MCF 10A (cell line): Measurements from ENCODE around the gene FAM204A. TPM values are rescaled to one million over a fixed set of nuclear protein-coding genes. Genes with fewer than 3 reads are reported as not detected.

Experiments
- BruUV-seq: library from RNA; stranded (reverse); fragments of 400-500 nt; replicated peaks from 2 replicates; lab custom pipeline; 2021; lab: Mats Ljungman, UMichigan
- CTCF ChIA-PET: fragments of 300-600 bp; sonication (Branson Sonifier 250); formaldehyde crosslinking; extraction: SDS; loops from one replicate; lab custom pipeline; 2021; ENCODE audit warnings: antibody characterized with exemption, inconsistent platforms; lab: Yijun Ruan, JAX
- POLR2A ChIA-PET: fragments of 300-600, 350-650 bp; sonication (Branson Sonifier 250); formaldehyde crosslinking; extraction: SDS; loops from one replicate; lab custom pipeline; 2020; ENCODE audit warnings: antibody characterized with exemption, inconsistent platforms; lab: Yijun Ruan, JAX
- DNase-seq: peaks from one replicate; pipeline ENCODE4 v3.0.0-alpha.2; 2018; ENCODE audit not compliant: unreplicated experiment
- H3K27ac Mint-ChIP-seq: one replicate; pipeline ENCODE4 v1.8.0; 2022; ENCODE audit warnings: mild to moderate bottlenecking, low read depth, mixed read lengths; ENCODE audit not compliant: unreplicated experiment
- H3K27me3 Mint-ChIP-seq: one replicate; pipeline ENCODE4 v1.8.0; 2022; ENCODE audit warnings: mixed read lengths; ENCODE audit not compliant: insufficient read depth, unreplicated experiment
- H3K36me3 Mint-ChIP-seq: one replicate; pipeline ENCODE4 v1.8.0; 2022; ENCODE audit warnings: mild to moderate bottlenecking, moderate library complexity, mixed read lengths; ENCODE audit not compliant: insufficient read depth, unreplicated experiment
- H3K4me1 Mint-ChIP-seq: one replicate; pipeline ENCODE4 v1.8.0; 2022; ENCODE audit warnings: mixed read lengths; ENCODE audit not compliant: insufficient read depth, unreplicated experiment
- H3K4me3 Mint-ChIP-seq: one replicate; pipeline ENCODE4 v1.8.0; 2022; ENCODE audit warnings: mild to moderate bottlenecking, moderate library complexity, mixed read lengths; ENCODE audit not compliant: unreplicated experiment
- H3K9me3 Mint-ChIP-seq: one replicate; pipeline ENCODE4 v1.8.0; 2022; ENCODE audit warnings: mixed read lengths; ENCODE audit not compliant: unreplicated experiment
- intact Hi-C: fragments of 100-400 bp; cut with micrococcal nuclease; formaldehyde crosslinking; loops from 2 replicates; pipeline ENCODE4 v1.14.1; 2022
- total RNA-seq: library from RNA; stranded (reverse); gene quantifications from 2 replicates; pipeline ENCODE4 v1.2.3, GENCODE V29; 2022
- TF ChIP-seq, protein P1 (sequence below): fragments of 200-600 bp; IDR thresholded peaks from one replicate; pipeline ENCODE4 v1.8.0; 2022; ENCODE audit warnings: antibody characterized with exemption, mild to moderate bottlenecking; ENCODE audit not compliant: unreplicated experiment

FAM204A gene
- total RNA-seq, 1 experiment from 2014 or later, result 103 TPM

DNA sequence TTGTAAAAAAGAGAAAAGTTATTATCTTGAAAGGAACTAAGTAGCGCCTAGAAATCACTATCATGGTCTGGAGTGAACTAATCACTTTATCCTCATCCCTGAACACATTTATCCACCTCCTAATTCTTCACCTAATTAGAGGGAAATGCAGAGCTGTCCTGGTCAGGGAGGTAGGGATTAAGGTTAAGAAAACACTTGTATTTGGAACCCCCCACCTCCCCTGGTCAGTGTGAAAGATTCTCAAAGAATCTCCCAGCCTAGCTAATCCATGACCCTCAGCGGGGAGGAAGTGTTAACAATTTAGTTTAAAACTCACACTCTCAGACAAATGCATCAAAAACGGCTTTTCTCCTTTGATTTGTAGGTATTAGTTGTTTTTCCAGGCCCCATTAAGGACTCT lies 83.8 kb downstream of the FAM204A start:
- intact Hi-C loops, result loop anchor here (5.0 kb wide), 1 partner anchor 826 kb away; no protein-coding TSS in a partner anchor

DNA sequence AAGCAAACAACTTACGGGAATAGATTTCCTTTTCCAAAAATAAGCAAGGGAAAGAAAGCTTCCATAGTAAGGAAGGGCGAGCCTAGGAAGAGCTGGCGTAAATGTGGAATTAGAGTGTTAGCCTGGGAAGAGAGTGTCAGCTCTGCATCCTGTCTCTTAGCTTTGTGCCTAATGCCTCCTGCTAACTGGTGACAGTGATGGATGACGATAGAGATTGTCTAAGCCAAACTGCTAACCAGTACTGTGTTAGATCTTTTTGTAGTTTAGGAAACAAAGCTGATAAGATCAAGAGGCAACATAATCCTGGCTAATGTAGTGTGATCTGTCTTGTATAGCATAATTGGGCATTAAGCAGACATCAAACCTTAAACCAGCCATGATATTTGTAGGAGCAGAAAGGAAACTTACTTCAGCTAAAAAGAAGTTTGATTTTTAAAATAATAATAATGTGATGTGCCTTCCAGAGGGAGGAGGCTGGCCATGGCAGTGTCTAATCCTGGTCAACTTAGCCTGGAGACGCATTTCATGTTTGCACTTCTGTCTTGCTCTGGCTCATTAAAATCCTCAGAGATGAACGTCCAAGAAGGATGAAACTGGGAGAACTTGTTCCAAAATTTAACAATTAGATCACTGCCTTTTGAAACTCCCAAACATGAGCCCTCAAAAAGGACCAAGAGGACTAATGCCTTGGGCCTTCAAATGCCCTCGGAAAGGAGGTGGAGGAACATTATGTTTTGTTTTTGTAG lies 85.1 kb downstream of the FAM204A start:
- DNase-seq, result no peak
- BruUV-seq, result no TSS peak
- Mint-ChIP-seq H3K36me3 (no peaks in the 10 kb centered on the region), H3K27me3 (no peaks in the 10 kb centered on the region), H3K4me1 (no peaks in the 10 kb centered on the region), H3K4me3 (no peak overlapping the region), H3K9me3 (no peaks in the 10 kb centered on the region), H3K27ac (no peak overlapping the region)
- intact Hi-C loops, result loop anchor here (5.0 kb wide), 1 partner anchor 825 kb away; no protein-coding TSS in a partner anchor
- ChIA-PET CTCF (interaction anchor here (0.5 to 2.2 kb wide), 2 partner anchors 13 to 17 kb away, joined by 3 to 7 read pairs; no protein-coding TSS in a partner anchor), POLR2A (interaction anchor here (1.4 kb wide), 1 partner anchor 819 kb away, joined by 4 read pairs; no protein-coding TSS in a partner anchor)
- TF ChIP-seq, protein P1, sequence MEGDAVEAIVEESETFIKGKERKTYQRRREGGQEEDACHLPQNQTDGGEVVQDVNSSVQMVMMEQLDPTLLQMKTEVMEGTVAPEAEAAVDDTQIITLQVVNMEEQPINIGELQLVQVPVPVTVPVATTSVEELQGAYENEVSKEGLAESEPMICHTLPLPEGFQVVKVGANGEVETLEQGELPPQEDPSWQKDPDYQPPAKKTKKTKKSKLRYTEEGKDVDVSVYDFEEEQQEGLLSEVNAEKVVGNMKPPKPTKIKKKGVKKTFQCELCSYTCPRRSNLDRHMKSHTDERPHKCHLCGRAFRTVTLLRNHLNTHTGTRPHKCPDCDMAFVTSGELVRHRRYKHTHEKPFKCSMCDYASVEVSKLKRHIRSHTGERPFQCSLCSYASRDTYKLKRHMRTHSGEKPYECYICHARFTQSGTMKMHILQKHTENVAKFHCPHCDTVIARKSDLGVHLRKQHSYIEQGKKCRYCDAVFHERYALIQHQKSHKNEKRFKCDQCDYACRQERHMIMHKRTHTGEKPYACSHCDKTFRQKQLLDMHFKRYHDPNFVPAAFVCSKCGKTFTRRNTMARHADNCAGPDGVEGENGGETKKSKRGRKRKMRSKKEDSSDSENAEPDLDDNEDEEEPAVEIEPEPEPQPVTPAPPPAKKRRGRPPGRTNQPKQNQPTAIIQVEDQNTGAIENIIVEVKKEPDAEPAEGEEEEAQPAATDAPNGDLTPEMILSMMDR, result no peak

More for the DNA sequence above, 83.8 kb downstream of the FAM204A start:
- CTCF ChIA-PET, result interaction anchor here (0.5 to 3.1 kb wide), 11 partner anchors 8 to 763 kb away, joined by 3 to 19 read pairs (median 6); no protein-coding TSS in a partner anchor
- BruUV-seq, result no TSS peak
- Mint-ChIP-seq H3K27me3 (peaks cover 7% of the 10 kb centered on the region), H3K4me1 (no peaks in the 10 kb centered on the region), H3K36me3 (no peaks in the 10 kb centered on the region), H3K4me3 (no peak overlapping the region), H3K9me3 (no peaks in the 10 kb centered on the region), H3K27ac (no peak overlapping the region)
- POLR2A ChIA-PET, result interaction anchor here (0.7 kb wide), 1 partner anchor 21 kb away, joined by 3 read pairs; no protein-coding TSS in a partner anchor
- TF ChIP-seq, protein P1, result no peak
- no peak for DNase-seq

DNA sequence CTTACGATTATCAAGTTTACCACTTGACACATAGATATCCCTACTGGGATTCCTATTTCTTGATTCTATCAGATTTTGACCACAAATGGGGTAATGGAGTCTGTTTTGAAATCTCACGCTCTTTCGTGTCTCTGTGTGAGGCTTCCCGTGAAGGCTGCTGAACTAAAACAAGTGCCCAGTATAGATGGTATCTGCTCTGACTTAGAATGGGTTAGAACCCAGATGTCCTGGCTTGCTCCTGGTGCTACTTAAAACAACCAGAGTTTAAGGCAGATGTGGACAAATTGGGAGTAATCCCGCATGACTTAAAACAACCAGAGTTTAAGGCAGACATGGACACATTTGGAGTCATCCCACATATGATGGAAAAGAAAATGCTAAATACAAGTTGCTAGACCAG lies 85.9 kb downstream of the FAM204A start:
- no peak overlapping the region for H3K4me3 Mint-ChIP-seq
- H3K4me1 Mint-ChIP-seq, result no peaks in the 10 kb centered on the region
- no peaks in the 10 kb centered on the region for H3K9me3 Mint-ChIP-seq
- POLR2A ChIA-PET, result no interaction called here
- no peaks in the 10 kb centered on the region for H3K27me3 Mint-ChIP-seq
- no peak for DNase-seq
- intact Hi-C loops, result loop anchor here (5.0 kb wide), 1 partner anchor 824 kb away; no protein-coding TSS in a partner anchor
- TF ChIP-seq, protein P1, result no peak
- no TSS peak for BruUV-seq
- H3K36me3 Mint-ChIP-seq, result no peaks in the 10 kb centered on the region
- H3K27ac Mint-ChIP-seq, result no peak overlapping the region
- CTCF ChIA-PET, result interaction anchor here (0.5 to 2.2 kb wide), 2 partner anchors 12 to 16 kb away, joined by 3 to 7 read pairs; no protein-coding TSS in a partner anchor

DNA sequence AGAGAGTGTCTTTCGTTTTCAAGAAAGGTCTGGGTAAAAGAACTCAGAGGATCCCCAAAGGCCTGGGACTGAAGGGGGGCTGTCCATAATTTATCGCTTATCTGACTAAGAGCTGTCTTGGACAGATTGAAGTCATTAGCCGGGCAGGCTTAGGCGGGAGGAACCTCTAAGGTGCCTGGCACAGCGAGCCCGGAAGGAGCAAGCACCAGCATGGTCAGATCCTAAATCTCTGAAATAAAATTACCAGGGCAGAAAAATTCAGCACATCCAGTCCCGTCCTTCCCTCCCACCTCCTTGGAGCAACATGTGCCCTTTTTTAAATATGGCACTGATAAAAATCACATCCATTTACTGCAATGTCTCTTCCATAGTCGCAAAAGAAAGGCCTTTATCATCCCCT lies 86.8 kb downstream of the FAM204A start:
- H3K4me3 Mint-ChIP-seq, result no peak overlapping the region

More for the DNA sequence above, 86.8 kb downstream of the FAM204A start:
- Mint-ChIP-seq H3K9me3 (no peaks in the 10 kb centered on the region), H3K27ac (no peak overlapping the region), H3K4me1 (no peaks in the 10 kb centered on the region), H3K36me3 (no peaks in the 10 kb centered on the region), H3K27me3 (no peaks in the 10 kb centered on the region)
- BruUV-seq, result no TSS peak
- no peak for DNase-seq
- CTCF ChIA-PET, result no interaction called here
- intact Hi-C loops, result loop anchor here (5.0 kb wide), 1 partner anchor 823 kb away; no protein-coding TSS in a partner anchor
- POLR2A ChIA-PET, result no interaction called here
- TF ChIP-seq, protein P1, result no peak
